Neural cell (in vitro differentiated cells): ENCODE measurements around the gene CAMK2D. TPM values are rescaled to one million over a fixed set of nuclear protein-coding genes. Genes with fewer than 3 reads are reported as not detected.

Experiments used
- H2AFZ ChIP-seq: fragments of 200-600, 300-800 bp; sonication (generic), shearing (Covaris generic); 2 replicates; pipeline ENCODE4 v1.6.0; 2014; ENCODE audit warnings: low read depth, mild to moderate bottlenecking, antibody characterized with exemption, low read length, moderate library complexity
- H3F3A ChIP-seq: fragments of 200-600 bp; shearing (Covaris generic); 2 replicates; pipeline ENCODE4 v1.6.1; 2016; ENCODE audit warnings: mild to moderate bottlenecking, moderate library complexity, mixed read lengths, antibody characterized with exemption, low read length; ENCODE audit not compliant: insufficient read depth, poor library complexity, severe bottlenecking
- H3K27ac ChIP-seq: fragments of 200-600, 300-800 bp; sonication (generic), shearing (Covaris generic); 2 replicates; pipeline ENCODE4 v1.5.1; 2014; ENCODE audit warnings: mild to moderate bottlenecking, low read length, moderate library complexity
- H3K27me3 ChIP-seq: fragments of 300-800, 200-600 bp; sonication (generic), shearing (Covaris generic); 2 replicates; pipeline ENCODE4 v1.6.0; 2014; ENCODE audit warnings: mild to moderate bottlenecking, low read depth, low read length, moderate library complexity; ENCODE audit not compliant: insufficient read depth
- H3K36me3 ChIP-seq: fragments of 300-800, 200-600 bp; sonication (generic), shearing (Covaris generic); 2 replicates; pipeline ENCODE4 v1.5.1; 2014; ENCODE audit warnings: mild to moderate bottlenecking, antibody characterized with exemption, low read length, moderate library complexity; ENCODE audit not compliant: insufficient read depth
- H3K4me2 ChIP-seq: fragments of 300-800, 200-600 bp; sonication (generic), shearing (Covaris generic); 2 replicates; pipeline ENCODE4 v1.6.0; 2014; ENCODE audit warnings: mild to moderate bottlenecking, low read length
- H3K4me3 ChIP-seq: fragments of 300-800, 200-600 bp; sonication (generic), shearing (Covaris generic); 2 replicates; pipeline ENCODE4 v1.5.1; 2014; ENCODE audit warnings: mild to moderate bottlenecking, low read length, moderate library complexity
- H3K79me2 ChIP-seq: fragments of 200-600 bp; shearing (Covaris generic); replicated peaks from 2 replicates; pipeline ENCODE4 v1.6.0; 2014; ENCODE audit warnings: mild to moderate bottlenecking, low read length, moderate library complexity; ENCODE audit not compliant: insufficient read depth
- H3K9ac ChIP-seq: fragments of 300-800, 200-600 bp; sonication (generic), shearing (Covaris generic); 2 replicates; pipeline ENCODE4 v1.6.1; 2016; ENCODE audit warnings: mild to moderate bottlenecking, low read length, mixed read lengths
- H3K9me2 ChIP-seq: fragments of 200-600 bp; shearing (Covaris generic); 2 replicates; pipeline ENCODE4 v1.6.1; 2016; ENCODE audit warnings: mild to moderate bottlenecking, low read length, mixed read lengths; ENCODE audit not compliant: insufficient read depth
- H3K9me3 ChIP-seq: fragments of 200-600, 300-800 bp; sonication (generic), shearing (Covaris generic); 2 replicates; pipeline ENCODE4 v1.6.1; 2016; ENCODE audit warnings: mild to moderate bottlenecking, mixed run types, low read length, moderate library complexity, mixed read lengths
- H4K20me1 ChIP-seq: fragments of 200-600 bp; shearing (Covaris generic); 2 replicates; pipeline ENCODE4 v1.6.1; 2016; ENCODE audit warnings: mild to moderate bottlenecking, mixed run types; ENCODE audit not compliant: insufficient read depth
- EP300 ChIP-seq: fragments of 450-650 bp; conservative IDR thresholded peaks from 2 replicates; pipeline ENCODE4 v1.6.1; 2014; ENCODE audit warnings: antibody characterized with exemption, mild to moderate bottlenecking, moderate library complexity; ENCODE audit not compliant: poor library complexity, severe bottlenecking
- EZH2 ChIP-seq: fragments of 200-600, 300-800 bp; shearing (Covaris generic), sonication (generic); IDR thresholded peaks from 2 replicates; pipeline ENCODE4 v1.6.1; 2014; ENCODE audit warnings: antibody characterized with exemption, low read length, borderline replicate concordance, mild to moderate bottlenecking; ENCODE audit not compliant: insufficient read depth, poor library complexity, severe bottlenecking
- MXI1 ChIP-seq: fragments of 450-650 bp; conservative IDR thresholded peaks from 2 replicates; pipeline ENCODE4 v1.6.1; 2014; ENCODE audit warnings: antibody characterized with exemption, mild to moderate bottlenecking; ENCODE audit not compliant: poor library complexity, severe bottlenecking
- POLR2AphosphoS5 ChIP-seq: IDR thresholded peaks from 2 replicates; pipeline ENCODE4 v1.6.1; 2012
- RAD21 ChIP-seq: fragments of 450-650 bp; conservative IDR thresholded peaks from 2 replicates; pipeline ENCODE4 v1.6.1; 2014; ENCODE audit warnings: antibody characterized with exemption, mild to moderate bottlenecking, moderate library complexity
- SMC3 ChIP-seq: fragments of 450-650 bp; conservative IDR thresholded peaks from 2 replicates; pipeline ENCODE4 v1.6.1; 2014; ENCODE audit warnings: antibody characterized with exemption, mild to moderate bottlenecking, moderate library complexity; ENCODE audit not compliant: poor library complexity
- TAF1 ChIP-seq: IDR thresholded peaks from 2 replicates; pipeline ENCODE4 v1.6.1; 2012; ENCODE audit warnings: low read depth
- polyA plus RNA-seq: library from polyadenylated mRNA; depleted of rRNA; stranded (reverse); fragments of >200 nt; gene quantifications from 2 replicates; pipeline ENCODE4 v1.2.3, GENCODE V29; 2014
- TF ChIP-seq, protein P1 (sequence below): fragments of 450-650 bp; IDR thresholded peaks from 2 replicates; pipeline ENCODE4 v1.5.1; 2014; ENCODE audit warnings: antibody characterized with exemption, mild to moderate bottlenecking, moderate library complexity; ENCODE audit not compliant: poor library complexity, severe bottlenecking
- TF ChIP-seq, protein P2 (sequence below): IDR thresholded peaks from 2 replicates; pipeline ENCODE4 v1.6.1; 2012; ENCODE audit warnings: borderline replicate concordance

The CAMK2D gene
- polyA plus RNA-seq, 1 donor from 2014 or later, result 27.1 TPM

DNA sequence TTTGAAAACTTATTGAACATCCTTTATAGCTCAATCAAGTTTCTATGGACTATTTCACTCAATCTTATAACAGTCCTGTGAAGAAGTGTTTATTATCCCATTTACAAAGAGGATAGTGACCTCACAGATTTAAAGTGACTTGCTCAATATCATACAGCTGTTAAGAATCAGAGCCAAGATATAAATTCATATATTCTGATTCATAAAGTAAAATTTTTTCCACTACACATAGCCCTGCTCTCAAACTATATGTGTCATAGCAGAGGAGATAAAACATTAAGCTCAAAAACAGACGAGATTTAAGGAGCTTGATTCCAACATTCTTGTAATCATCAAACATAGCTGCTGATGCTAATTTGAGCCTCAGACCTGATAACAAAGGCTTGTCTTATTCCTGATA, 226.8 kb downstream of the CAMK2D start:
- H3K9me2 ChIP-seq, result no peaks in the 10 kb centered on the region
- H3K79me2 ChIP-seq, result no peaks in the 10 kb centered on the region
- no peak overlapping the region for H3K27ac ChIP-seq
- no peaks in the 10 kb centered on the region for H3K27me3 ChIP-seq
- TF ChIP-seq POLR2AphosphoS5 (no peak), EP300 (no peak), EZH2 (no peak), TAF1 (no peak), RAD21 (no peak), SMC3 (no peak), MXI1 (no peak)
- TF ChIP-seq, protein P1, sequence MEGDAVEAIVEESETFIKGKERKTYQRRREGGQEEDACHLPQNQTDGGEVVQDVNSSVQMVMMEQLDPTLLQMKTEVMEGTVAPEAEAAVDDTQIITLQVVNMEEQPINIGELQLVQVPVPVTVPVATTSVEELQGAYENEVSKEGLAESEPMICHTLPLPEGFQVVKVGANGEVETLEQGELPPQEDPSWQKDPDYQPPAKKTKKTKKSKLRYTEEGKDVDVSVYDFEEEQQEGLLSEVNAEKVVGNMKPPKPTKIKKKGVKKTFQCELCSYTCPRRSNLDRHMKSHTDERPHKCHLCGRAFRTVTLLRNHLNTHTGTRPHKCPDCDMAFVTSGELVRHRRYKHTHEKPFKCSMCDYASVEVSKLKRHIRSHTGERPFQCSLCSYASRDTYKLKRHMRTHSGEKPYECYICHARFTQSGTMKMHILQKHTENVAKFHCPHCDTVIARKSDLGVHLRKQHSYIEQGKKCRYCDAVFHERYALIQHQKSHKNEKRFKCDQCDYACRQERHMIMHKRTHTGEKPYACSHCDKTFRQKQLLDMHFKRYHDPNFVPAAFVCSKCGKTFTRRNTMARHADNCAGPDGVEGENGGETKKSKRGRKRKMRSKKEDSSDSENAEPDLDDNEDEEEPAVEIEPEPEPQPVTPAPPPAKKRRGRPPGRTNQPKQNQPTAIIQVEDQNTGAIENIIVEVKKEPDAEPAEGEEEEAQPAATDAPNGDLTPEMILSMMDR, result no peak
- TF ChIP-seq, protein P2, sequence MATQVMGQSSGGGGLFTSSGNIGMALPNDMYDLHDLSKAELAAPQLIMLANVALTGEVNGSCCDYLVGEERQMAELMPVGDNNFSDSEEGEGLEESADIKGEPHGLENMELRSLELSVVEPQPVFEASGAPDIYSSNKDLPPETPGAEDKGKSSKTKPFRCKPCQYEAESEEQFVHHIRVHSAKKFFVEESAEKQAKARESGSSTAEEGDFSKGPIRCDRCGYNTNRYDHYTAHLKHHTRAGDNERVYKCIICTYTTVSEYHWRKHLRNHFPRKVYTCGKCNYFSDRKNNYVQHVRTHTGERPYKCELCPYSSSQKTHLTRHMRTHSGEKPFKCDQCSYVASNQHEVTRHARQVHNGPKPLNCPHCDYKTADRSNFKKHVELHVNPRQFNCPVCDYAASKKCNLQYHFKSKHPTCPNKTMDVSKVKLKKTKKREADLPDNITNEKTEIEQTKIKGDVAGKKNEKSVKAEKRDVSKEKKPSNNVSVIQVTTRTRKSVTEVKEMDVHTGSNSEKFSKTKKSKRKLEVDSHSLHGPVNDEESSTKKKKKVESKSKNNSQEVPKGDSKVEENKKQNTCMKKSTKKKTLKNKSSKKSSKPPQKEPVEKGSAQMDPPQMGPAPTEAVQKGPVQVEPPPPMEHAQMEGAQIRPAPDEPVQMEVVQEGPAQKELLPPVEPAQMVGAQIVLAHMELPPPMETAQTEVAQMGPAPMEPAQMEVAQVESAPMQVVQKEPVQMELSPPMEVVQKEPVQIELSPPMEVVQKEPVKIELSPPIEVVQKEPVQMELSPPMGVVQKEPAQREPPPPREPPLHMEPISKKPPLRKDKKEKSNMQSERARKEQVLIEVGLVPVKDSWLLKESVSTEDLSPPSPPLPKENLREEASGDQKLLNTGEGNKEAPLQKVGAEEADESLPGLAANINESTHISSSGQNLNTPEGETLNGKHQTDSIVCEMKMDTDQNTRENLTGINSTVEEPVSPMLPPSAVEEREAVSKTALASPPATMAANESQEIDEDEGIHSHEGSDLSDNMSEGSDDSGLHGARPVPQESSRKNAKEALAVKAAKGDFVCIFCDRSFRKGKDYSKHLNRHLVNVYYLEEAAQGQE, result no peak
- H3F3A ChIP-seq, result no peaks in the 10 kb centered on the region
- H3K4me2 ChIP-seq, result no peak overlapping the region
- no peak overlapping the region for H3K9ac ChIP-seq
- H2AFZ ChIP-seq, result no peak overlapping the region
- H3K36me3 ChIP-seq, result no peaks in the 10 kb centered on the region
- no peaks in the 10 kb centered on the region for H3K9me3 ChIP-seq
- no peak overlapping the region for H3K4me3 ChIP-seq
- H4K20me1 ChIP-seq, result no peaks in the 10 kb centered on the region

DNA sequence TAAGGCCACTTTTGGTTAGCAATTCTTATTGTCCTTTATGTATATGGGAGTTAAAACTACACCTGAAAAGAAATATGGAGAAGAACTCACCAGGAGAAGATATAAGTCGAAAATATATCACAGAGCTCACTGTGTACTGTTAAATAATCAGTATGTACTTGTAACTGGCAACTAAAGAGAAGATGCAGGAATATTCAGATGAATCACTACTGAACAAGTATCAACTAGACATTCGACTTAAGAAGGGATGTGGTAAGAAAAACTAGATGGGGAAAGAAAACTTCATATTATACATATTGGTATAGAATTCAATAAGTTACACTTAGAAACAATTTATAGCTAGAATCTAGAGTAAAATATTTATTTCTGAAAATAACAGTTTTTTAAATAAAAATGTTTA, 230.0 kb downstream of the CAMK2D start:
- no peaks in the 10 kb centered on the region for H3F3A ChIP-seq
- no peaks in the 10 kb centered on the region for H3K9me2 ChIP-seq
- H3K9ac ChIP-seq, result no peak overlapping the region
- no peaks in the 10 kb centered on the region for H3K9me3 ChIP-seq
- no peak overlapping the region for H3K4me2 ChIP-seq
- no peak overlapping the region for H3K4me3 ChIP-seq
- no peaks in the 10 kb centered on the region for H4K20me1 ChIP-seq
- no peaks in the 10 kb centered on the region for H3K36me3 ChIP-seq
- H3K79me2 ChIP-seq, result no peaks in the 10 kb centered on the region
- no peak for TF ChIP-seq TAF1
- no peak for TF ChIP-seq MXI1
- no peak for TF ChIP-seq EP300
- TF ChIP-seq SMC3, result no peak
- TF ChIP-seq RAD21, result no peak
- no peak overlapping the region for H2AFZ ChIP-seq
- no peaks in the 10 kb centered on the region for H3K27me3 ChIP-seq
- no peak overlapping the region for H3K27ac ChIP-seq

DNA sequence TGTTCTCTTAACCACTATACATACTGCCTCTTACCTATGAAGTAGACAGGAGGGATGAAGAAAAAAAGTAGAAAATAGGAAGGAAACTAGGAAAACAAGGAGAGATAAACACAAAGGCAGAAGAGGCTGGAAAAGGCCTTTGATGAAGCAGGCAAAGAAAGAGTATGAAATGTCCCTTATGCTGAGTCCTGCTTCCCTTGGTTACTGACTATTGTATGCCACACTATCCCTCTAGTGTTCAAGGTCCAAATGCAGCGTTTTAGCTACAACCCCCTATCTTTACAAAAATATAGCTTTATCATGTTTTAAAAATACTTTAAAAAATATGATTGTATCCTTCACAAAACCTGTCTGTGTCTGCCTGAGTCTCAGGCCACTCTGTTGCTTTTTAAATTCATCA, 233.1 kb downstream of the CAMK2D start:
- Histone ChIP-seq H3K9me3 (no peaks in the 10 kb centered on the region), H3K9me2 (no peaks in the 10 kb centered on the region), H3K27ac (no peak overlapping the region), H3K36me3 (no peaks in the 10 kb centered on the region), H3K4me3 (no peak overlapping the region), H4K20me1 (no peaks in the 10 kb centered on the region), H3K4me2 (no peak overlapping the region), H3F3A (no peaks in the 10 kb centered on the region), H2AFZ (no peak overlapping the region), H3K79me2 (no peaks in the 10 kb centered on the region), H3K9ac (no peak overlapping the region), H3K27me3 (no peaks in the 10 kb centered on the region)
- no peak for TF ChIP-seq SMC3
- TF ChIP-seq, protein P2, result no peak
- TF ChIP-seq RAD21, result no peak
- no peak for TF ChIP-seq POLR2AphosphoS5
- no peak for TF ChIP-seq EZH2
- no peak for TF ChIP-seq TAF1
- TF ChIP-seq EP300, result no peak
- TF ChIP-seq, protein P1, result no peak
- TF ChIP-seq MXI1, result no peak
